Measurements from ENCODE around the gene WWOX.
"Not testable (repeated sequence)": the region's sequence is repeated elsewhere in the genome, so short reads cannot be mapped to it uniquely, and the experiment has no call there.

WWOX gene

DNA sequence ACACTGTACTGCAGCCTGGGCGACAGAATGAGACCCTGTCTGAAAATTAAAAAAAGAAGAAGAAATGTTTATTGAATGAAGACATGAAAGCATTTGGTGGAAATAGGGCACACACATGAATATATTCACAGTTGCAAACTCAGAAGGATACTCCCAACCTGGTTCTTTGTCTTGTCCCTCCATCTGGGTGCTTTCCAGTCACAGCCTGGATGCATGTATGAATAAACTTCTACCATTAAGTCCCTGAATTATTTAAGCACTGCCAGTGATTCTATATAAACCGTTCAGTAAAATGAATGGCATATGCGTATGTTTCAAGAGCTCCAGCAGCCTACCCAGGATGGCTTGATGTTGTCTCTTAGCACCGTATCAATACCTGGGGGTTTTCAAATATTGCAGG is 591.1 kb downstream of the WWOX start:
- no peak overlapping the region for H3K27ac ChIP-seq
- no peaks in the 10 kb centered on the region for H3K36me3 ChIP-seq
- TF ChIP-seq, protein P1, sequence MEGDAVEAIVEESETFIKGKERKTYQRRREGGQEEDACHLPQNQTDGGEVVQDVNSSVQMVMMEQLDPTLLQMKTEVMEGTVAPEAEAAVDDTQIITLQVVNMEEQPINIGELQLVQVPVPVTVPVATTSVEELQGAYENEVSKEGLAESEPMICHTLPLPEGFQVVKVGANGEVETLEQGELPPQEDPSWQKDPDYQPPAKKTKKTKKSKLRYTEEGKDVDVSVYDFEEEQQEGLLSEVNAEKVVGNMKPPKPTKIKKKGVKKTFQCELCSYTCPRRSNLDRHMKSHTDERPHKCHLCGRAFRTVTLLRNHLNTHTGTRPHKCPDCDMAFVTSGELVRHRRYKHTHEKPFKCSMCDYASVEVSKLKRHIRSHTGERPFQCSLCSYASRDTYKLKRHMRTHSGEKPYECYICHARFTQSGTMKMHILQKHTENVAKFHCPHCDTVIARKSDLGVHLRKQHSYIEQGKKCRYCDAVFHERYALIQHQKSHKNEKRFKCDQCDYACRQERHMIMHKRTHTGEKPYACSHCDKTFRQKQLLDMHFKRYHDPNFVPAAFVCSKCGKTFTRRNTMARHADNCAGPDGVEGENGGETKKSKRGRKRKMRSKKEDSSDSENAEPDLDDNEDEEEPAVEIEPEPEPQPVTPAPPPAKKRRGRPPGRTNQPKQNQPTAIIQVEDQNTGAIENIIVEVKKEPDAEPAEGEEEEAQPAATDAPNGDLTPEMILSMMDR (IDR thresholded peaks at IDR 0.05) = no peak
- H3K4me1 ChIP-seq (ENCODE audit: control insufficient read depth in 1 of 2, insufficient read depth in 1 of 2, low read depth in 1 of 2, low read length in 1 of 2) = no peaks in the 10 kb centered on the region
- no peak overlapping the region for H3K4me3 ChIP-seq (ENCODE audit: low read depth in 1 of 2, low read length in 1 of 2)
- no peaks in the 10 kb centered on the region for H3K27me3 ChIP-seq
- no peaks in the 10 kb centered on the region for H3K9me3 ChIP-seq

GRCh38 chr16:78691746-78692145 is 592.3 kb downstream of the WWOX start:
- H3K9me3 ChIP-seq; H3K27ac ChIP-seq; H3K36me3 ChIP-seq; H3K27me3 ChIP-seq; H3K4me1 ChIP-seq (ENCODE audit: control insufficient read depth in 1 of 2, insufficient read depth in 1 of 2, low read depth in 1 of 2, low read length in 1 of 2); H3K4me3 ChIP-seq (ENCODE audit: low read depth in 1 of 2, low read length in 1 of 2): not testable (repeated sequence)

DNA sequence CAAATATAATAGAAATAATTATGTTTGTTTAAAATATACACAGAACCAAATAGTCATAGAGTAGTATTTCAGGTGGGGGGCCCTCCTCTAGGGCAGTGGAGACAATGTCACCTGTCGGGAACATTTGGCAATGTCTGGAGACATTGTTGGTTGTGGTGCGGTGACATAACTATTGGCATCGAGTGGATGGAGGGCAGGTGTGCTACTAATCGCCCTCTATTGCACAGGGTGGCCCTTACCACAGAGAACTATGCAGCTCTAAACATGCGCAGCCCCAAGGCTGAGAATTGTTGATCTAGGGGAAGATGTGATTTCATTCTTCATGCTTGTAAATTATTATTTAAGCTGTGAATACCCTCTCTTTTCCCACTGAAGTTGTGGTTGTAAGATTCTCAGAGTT is 594.0 kb downstream of the WWOX start:
- H3K4me3 ChIP-seq (ENCODE audit: low read depth in 1 of 2, low read length in 1 of 2) = no peak overlapping the region
- H3K27ac ChIP-seq = no peak overlapping the region
- no peaks in the 10 kb centered on the region for H3K27me3 ChIP-seq
- no peaks in the 10 kb centered on the region for H3K4me1 ChIP-seq (ENCODE audit: control insufficient read depth in 1 of 2, insufficient read depth in 1 of 2, low read depth in 1 of 2, low read length in 1 of 2)
- TF ChIP-seq, protein P1 (IDR thresholded peaks at IDR 0.05) = no peak
- H3K9me3 ChIP-seq = no peaks in the 10 kb centered on the region
- no peaks in the 10 kb centered on the region for H3K36me3 ChIP-seq

- no peak overlapping the region for H3K4me3 ChIP-seq (ENCODE audit: low read depth in 1 of 2, low read length in 1 of 2)
- H3K27ac ChIP-seq = no peak overlapping the region
- no peaks in the 10 kb centered on the region for H3K36me3 ChIP-seq
- TF ChIP-seq, protein P1 (IDR thresholded peaks at IDR 0.05) = no peak
- no peaks in the 10 kb centered on the region for H3K27me3 ChIP-seq
- no peaks in the 10 kb centered on the region for H3K9me3 ChIP-seq
- H3K4me1 ChIP-seq (ENCODE audit: control insufficient read depth in 1 of 2, insufficient read depth in 1 of 2, low read depth in 1 of 2, low read length in 1 of 2) = no peaks in the 10 kb centered on the region
Measured at GRCh38 chr16:78694414-78694813, 595.0 kb downstream of the WWOX start.

GRCh38 chr16:78695391-78695790 is 595.9 kb downstream of the WWOX start:
- TF ChIP-seq, protein P1 (IDR thresholded peaks at IDR 0.05) = no peak
- Histone ChIP-seq H3K27ac (no peak overlapping the region), H3K4me1 (ENCODE audit: control insufficient read depth in 1 of 2, insufficient read depth in 1 of 2, low read depth in 1 of 2, low read length in 1 of 2) (no peaks in the 10 kb centered on the region), H3K4me3 (ENCODE audit: low read depth in 1 of 2, low read length in 1 of 2) (no peak overlapping the region), H3K9me3 (no peaks in the 10 kb centered on the region), H3K36me3 (no peaks in the 10 kb centered on the region), H3K27me3 (no peaks in the 10 kb centered on the region)

GRCh38 chr16:78696797-78697196 is 597.3 kb downstream of the WWOX start:
- TF ChIP-seq, protein P1 (IDR thresholded peaks at IDR 0.05) = no peak
- Histone ChIP-seq H3K4me3 (ENCODE audit: low read depth in 1 of 2, low read length in 1 of 2) (no peak overlapping the region), H3K9me3 (no peaks in the 10 kb centered on the region), H3K27me3 (no peaks in the 10 kb centered on the region), H3K4me1 (ENCODE audit: control insufficient read depth in 1 of 2, insufficient read depth in 1 of 2, low read depth in 1 of 2, low read length in 1 of 2) (no peaks in the 10 kb centered on the region), H3K27ac (no peak overlapping the region), H3K36me3 (no peaks in the 10 kb centered on the region)
